ENCODE measurements around the gene DLG5. TPM values are rescaled to one million over a fixed set of nuclear protein-coding genes. Genes with fewer than 3 reads are reported as not detected.

DLG5 gene
- total RNA-seq, 2 experiments from 2014 or later = 4.8 to 5.0 TPM

- POLR2A ChIA-PET = interaction anchor here (0.7 kb wide), 1 partner anchor 1710 kb away, joined by 3 read pairs; no protein-coding TSS in a partner anchor
- no peaks in the 10 kb centered on the region for H3K4me1 Mint-ChIP-seq
- H3K27ac Mint-ChIP-seq = no peak overlapping the region
- ATAC-seq (ENCODE audit: low read depth) (no peak), DNase-seq (no peak)
- H3K4me3 Mint-ChIP-seq = no peak overlapping the region
- H3K27me3 Mint-ChIP-seq = peaks cover 3% of the 10 kb centered on the region
- no peaks in the 10 kb centered on the region for H3K36me3 Mint-ChIP-seq
- H3K9me3 Mint-ChIP-seq = no peaks in the 10 kb centered on the region
Measured at GRCh38 chr10:77902159-77902558, 24.4 kb downstream of the DLG5 start.

GRCh38 chr10:77901743-77902142 is 24.8 kb downstream of the DLG5 start:
- Mint-ChIP-seq H3K27ac (no peak overlapping the region), H3K4me3 (no peak overlapping the region), H3K9me3 (no peaks in the 10 kb centered on the region), H3K4me1 (no peaks in the 10 kb centered on the region), H3K36me3 (no peaks in the 10 kb centered on the region), H3K27me3 (peaks cover 6% of the 10 kb centered on the region)
- POLR2A ChIA-PET = no interaction called here
- ATAC-seq (ENCODE audit: low read depth) = no peak
- DNase-seq = no peak

- H3K27ac Mint-ChIP-seq = no peak overlapping the region
- no peaks in the 10 kb centered on the region for H3K9me3 Mint-ChIP-seq
- DNase-seq (no peak), ATAC-seq (ENCODE audit: low read depth) (no peak)
- no peak overlapping the region for H3K4me3 Mint-ChIP-seq
- POLR2A ChIA-PET = no interaction called here
- no peaks in the 10 kb centered on the region for H3K4me1 Mint-ChIP-seq
- H3K36me3 Mint-ChIP-seq = no peaks in the 10 kb centered on the region
- peaks cover 12% of the 10 kb centered on the region for H3K27me3 Mint-ChIP-seq
Measured at GRCh38 chr10:77899690-77900089, 26.9 kb downstream of the DLG5 start.

- H3K9me3 Mint-ChIP-seq = no peaks in the 10 kb centered on the region
- POLR2A ChIA-PET = no interaction called here
- no peak for ATAC-seq (ENCODE audit: low read depth)
- no peaks in the 10 kb centered on the region for H3K36me3 Mint-ChIP-seq
- no peaks in the 10 kb centered on the region for H3K4me1 Mint-ChIP-seq
- no peak overlapping the region for H3K4me3 Mint-ChIP-seq
- H3K27ac Mint-ChIP-seq = no peak overlapping the region
- peaks cover 12% of the 10 kb centered on the region for H3K27me3 Mint-ChIP-seq
- no peak for DNase-seq
Measured at GRCh38 chr10:77899080-77899477, 27.5 kb downstream of the DLG5 start.

GRCh38 chr10:77898323-77899079 is 28.1 kb downstream of the DLG5 start:
- Mint-ChIP-seq H3K27me3 (peaks cover 12% of the 10 kb centered on the region), H3K9me3 (no peaks in the 10 kb centered on the region), H3K36me3 (no peaks in the 10 kb centered on the region), H3K4me1 (no peaks in the 10 kb centered on the region), H3K27ac (no peak overlapping the region), H3K4me3 (no peak overlapping the region)
- POLR2A ChIA-PET = no interaction called here
- no peak for ATAC-seq (ENCODE audit: low read depth)
- DNase-seq = no peak

- Mint-ChIP-seq H3K27ac (no peak overlapping the region), H3K4me3 (no peak overlapping the region), H3K4me1 (no peaks in the 10 kb centered on the region)
Measured at GRCh38 chr10:77896058-77896457, 30.5 kb downstream of the DLG5 start.

GRCh38 chr10:77894058-77894457 is 32.5 kb downstream of the DLG5 start:
- no peak for DNase-seq
- no peak overlapping the region for H3K27ac Mint-ChIP-seq
- no peak for ATAC-seq (ENCODE audit: low read depth)
- H3K36me3 Mint-ChIP-seq = no peaks in the 10 kb centered on the region
- POLR2A ChIA-PET = no interaction called here
- H3K27me3 Mint-ChIP-seq = peaks cover 12% of the 10 kb centered on the region
- H3K9me3 Mint-ChIP-seq = no peaks in the 10 kb centered on the region
- H3K4me1 Mint-ChIP-seq = no peaks in the 10 kb centered on the region
- H3K4me3 Mint-ChIP-seq = no peak overlapping the region

More at GRCh38 chr10:77896058-77896457, 30.5 kb downstream of the DLG5 start:
- Mint-ChIP-seq H3K27me3 (peaks cover 12% of the 10 kb centered on the region), H3K36me3 (no peaks in the 10 kb centered on the region), H3K9me3 (no peaks in the 10 kb centered on the region)
- DNase-seq (no peak), ATAC-seq (ENCODE audit: low read depth) (no peak)
- POLR2A ChIA-PET = no interaction called here

- DNase-seq (no peak), ATAC-seq (ENCODE audit: low read depth) (no peak)
- POLR2A ChIA-PET = no interaction called here
- Mint-ChIP-seq H3K4me1 (no peaks in the 10 kb centered on the region), H3K9me3 (no peaks in the 10 kb centered on the region), H3K36me3 (no peaks in the 10 kb centered on the region), H3K27ac (no peak overlapping the region), H3K27me3 (peaks cover 8% of the 10 kb centered on the region), H3K4me3 (no peak overlapping the region)
Measured at GRCh38 chr10:77893386-77893785, 33.2 kb downstream of the DLG5 start.

- no peak overlapping the region for H3K27ac Mint-ChIP-seq
- no peaks in the 10 kb centered on the region for H3K36me3 Mint-ChIP-seq
- no peaks in the 10 kb centered on the region for H3K4me1 Mint-ChIP-seq
- H3K9me3 Mint-ChIP-seq = no peaks in the 10 kb centered on the region
- peaks cover 8% of the 10 kb centered on the region for H3K27me3 Mint-ChIP-seq
- POLR2A ChIA-PET = no interaction called here
- H3K4me3 Mint-ChIP-seq = no peak overlapping the region
- DNase-seq (no peak), ATAC-seq (ENCODE audit: low read depth) (no peak)
Measured at GRCh38 chr10:77892761-77893160, 33.8 kb downstream of the DLG5 start.

GRCh38 chr10:77892021-77892739 is 34.4 kb downstream of the DLG5 start:
- no peaks in the 10 kb centered on the region for H3K36me3 Mint-ChIP-seq
- H3K4me1 Mint-ChIP-seq = no peaks in the 10 kb centered on the region
- POLR2A ChIA-PET = no interaction called here
- no peak for ATAC-seq (ENCODE audit: low read depth)
- no peaks in the 10 kb centered on the region for H3K9me3 Mint-ChIP-seq
- no peak overlapping the region for H3K27ac Mint-ChIP-seq
- no peak for DNase-seq
- peaks cover 8% of the 10 kb centered on the region for H3K27me3 Mint-ChIP-seq
- no peak overlapping the region for H3K4me3 Mint-ChIP-seq

- H3K27ac Mint-ChIP-seq = no peak overlapping the region
- H3K9me3 Mint-ChIP-seq = no peaks in the 10 kb centered on the region
- no peaks in the 10 kb centered on the region for H3K4me1 Mint-ChIP-seq
- peaks cover 3% of the 10 kb centered on the region for H3K27me3 Mint-ChIP-seq
- ATAC-seq (ENCODE audit: low read depth) = no peak
- POLR2A ChIA-PET = no interaction called here
- no peak for DNase-seq
- no peaks in the 10 kb centered on the region for H3K36me3 Mint-ChIP-seq
- H3K4me3 Mint-ChIP-seq = no peak overlapping the region
Measured at GRCh38 chr10:77890097-77890496, 36.5 kb downstream of the DLG5 start.

GRCh38 chr10:77889277-77889903 is 37.2 kb downstream of the DLG5 start:
- Mint-ChIP-seq H3K27me3 (no peaks in the 10 kb centered on the region), H3K4me3 (no peak overlapping the region), H3K4me1 (no peaks in the 10 kb centered on the region), H3K9me3 (no peaks in the 10 kb centered on the region), H3K27ac (no peak overlapping the region), H3K36me3 (no peaks in the 10 kb centered on the region)
- ATAC-seq (ENCODE audit: low read depth) (no peak), DNase-seq (no peak)
- POLR2A ChIA-PET = no interaction called here

GRCh38 chr10:77888356-77888703 is 38.2 kb downstream of the DLG5 start:
- no peaks in the 10 kb centered on the region for H3K9me3 Mint-ChIP-seq
- ATAC-seq (ENCODE audit: low read depth) = no peak

More at GRCh38 chr10:77888356-77888703, 38.2 kb downstream of the DLG5 start:
- no peak for DNase-seq
- Mint-ChIP-seq H3K36me3 (no peaks in the 10 kb centered on the region), H3K27ac (no peak overlapping the region), H3K4me3 (no peak overlapping the region), H3K27me3 (no peaks in the 10 kb centered on the region), H3K4me1 (no peaks in the 10 kb centered on the region)
- POLR2A ChIA-PET = no interaction called here
